Non-pigmented ciliary epithelial cell (primary cell): ENCODE data around the gene GRID2.
A peak's percentile ranks its signal among the peaks of the same experiment; 100 is the strongest.
"Not testable (repeated sequence)": the region's sequence is repeated elsewhere in the genome, so short reads cannot be mapped to it uniquely, and the experiment has no call there.

Source experiments
- DNase-seq: peaks from one replicate; pipeline ENCODE4 v3.0.0-alpha.2; 2010; ENCODE audit warnings: low read depth

GRID2 gene

DNA sequence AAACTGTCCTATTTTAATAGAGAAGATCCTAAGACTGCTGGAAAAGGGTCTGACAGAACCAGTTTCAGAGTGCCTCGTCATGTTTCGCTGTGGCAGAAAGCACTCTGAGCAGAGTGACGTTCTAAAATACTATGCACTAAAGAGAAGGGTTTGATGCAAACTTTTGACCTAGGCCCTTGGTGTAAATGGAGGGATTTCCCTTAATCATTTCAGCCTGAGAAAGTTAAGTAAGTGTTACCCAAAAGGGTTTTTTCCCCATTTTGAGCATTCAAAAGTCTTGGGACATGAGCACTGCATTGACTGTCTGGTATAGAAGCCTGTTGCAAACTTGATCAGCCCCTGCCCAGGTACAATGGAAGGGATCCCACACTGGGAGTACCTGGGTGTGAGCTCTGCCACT is 1367.3 kb downstream of the GRID2 start:
- DNase-seq = no peak

GRCh38 chr4:93676937-93677336 is 1373.2 kb downstream of the GRID2 start:
- not testable (repeated sequence) for DNase-seq

- no peak for DNase-seq
Measured at GRCh38 chr4:93684571-93684970, 1380.8 kb downstream of the GRID2 start.

DNA sequence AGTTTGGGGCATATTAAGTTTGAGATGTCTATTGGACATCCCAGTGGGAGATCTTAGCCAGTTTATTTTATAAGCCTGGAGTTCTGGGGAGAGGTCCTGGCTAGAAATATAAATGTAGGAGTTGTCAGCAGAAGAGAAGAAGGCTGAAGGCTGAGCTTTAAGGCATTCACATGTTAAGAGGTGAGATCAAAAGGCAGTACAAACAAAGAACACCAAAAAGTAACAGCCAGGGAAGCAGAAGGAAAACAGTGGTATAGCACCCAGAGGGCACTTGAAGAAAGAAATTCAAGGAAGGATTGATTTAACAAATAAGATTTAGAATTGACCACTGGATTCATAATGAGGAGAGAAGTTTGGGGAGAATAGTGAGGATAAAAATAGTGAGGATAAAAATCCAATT is 1383.5 kb downstream of the GRID2 start:
- no peak for DNase-seq

DNA sequence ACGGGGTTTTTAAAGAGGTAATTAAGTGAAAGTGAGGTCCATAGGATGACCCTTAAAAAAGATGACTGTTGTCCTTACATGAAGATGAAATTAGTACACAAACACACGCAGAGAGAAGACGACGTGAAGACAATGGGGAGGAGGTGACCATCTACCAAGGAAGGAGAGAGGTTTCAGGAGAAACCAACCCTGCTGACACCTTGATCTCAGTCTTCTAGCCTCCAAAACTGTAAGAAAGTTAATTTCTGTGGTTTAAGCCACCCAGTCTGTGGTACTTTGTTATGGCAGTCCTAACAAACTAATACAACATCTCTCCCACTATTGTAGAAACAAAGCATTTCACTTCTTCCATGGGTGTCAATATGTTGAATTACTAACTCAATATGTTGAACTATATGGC is 1385.2 kb downstream of the GRID2 start:
- DNase-seq = no peak

- no peak for DNase-seq
Measured at GRCh38 chr4:93693141-93693540, 1389.4 kb downstream of the GRID2 start.

DNA sequence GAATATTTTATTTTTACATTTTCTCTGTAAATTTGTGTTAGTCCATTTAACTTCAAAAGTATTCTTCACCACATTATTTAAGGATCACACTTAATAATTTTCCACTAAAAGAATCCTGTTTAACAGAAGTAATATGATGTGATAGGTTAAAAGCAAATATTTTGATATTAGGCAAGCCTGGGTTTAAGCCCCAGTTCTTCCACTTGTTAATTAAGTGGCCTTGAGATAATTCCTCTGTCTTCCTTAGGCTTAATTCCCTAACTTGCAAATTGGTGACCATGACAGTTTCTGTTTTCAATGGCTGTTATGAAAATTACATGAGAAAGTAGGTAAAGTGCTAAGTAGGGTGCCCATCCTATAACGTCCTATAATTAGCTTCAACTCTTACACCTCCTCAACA is 1394.9 kb downstream of the GRID2 start:
- no peak for DNase-seq

GRCh38 chr4:93700571-93700970 is 1396.8 kb downstream of the GRID2 start:
- DNase-seq = no peak

DNA sequence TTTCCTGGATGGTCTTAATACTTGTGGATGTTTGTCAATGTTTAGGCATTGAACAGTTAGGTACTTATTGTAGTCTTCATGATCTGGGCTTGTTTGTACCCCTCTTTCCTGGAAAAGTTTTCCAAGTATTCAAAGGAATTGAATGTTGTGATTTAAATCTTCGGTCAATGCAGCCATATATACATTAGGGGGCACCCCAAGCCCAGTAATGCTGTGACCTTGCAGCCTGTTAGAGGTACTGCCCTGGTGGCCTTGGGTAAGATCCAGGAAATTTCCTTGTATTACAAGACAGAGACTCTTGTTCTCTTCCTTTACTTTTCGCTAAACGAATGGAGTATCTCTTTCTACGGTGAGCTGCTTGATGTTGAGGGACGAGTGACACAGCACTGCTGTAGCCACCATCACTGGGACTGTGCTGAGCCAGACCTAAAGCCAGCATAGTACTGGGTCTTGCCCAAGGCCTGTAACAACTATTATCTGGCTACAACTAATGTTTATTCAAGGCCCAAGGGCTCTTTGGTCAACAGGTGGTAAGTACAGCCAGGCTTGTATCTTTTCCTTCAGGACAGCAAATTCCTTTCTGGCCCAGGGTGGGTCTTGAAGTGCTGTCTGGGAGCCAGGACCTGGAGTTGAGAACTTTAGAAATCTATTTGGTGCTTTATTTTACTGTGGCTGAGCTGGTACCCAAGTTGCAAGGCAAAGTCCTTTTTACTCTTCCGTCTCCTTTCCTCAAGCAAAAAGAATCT is 1406.5 kb downstream of the GRID2 start:
- no peak for DNase-seq

DNA sequence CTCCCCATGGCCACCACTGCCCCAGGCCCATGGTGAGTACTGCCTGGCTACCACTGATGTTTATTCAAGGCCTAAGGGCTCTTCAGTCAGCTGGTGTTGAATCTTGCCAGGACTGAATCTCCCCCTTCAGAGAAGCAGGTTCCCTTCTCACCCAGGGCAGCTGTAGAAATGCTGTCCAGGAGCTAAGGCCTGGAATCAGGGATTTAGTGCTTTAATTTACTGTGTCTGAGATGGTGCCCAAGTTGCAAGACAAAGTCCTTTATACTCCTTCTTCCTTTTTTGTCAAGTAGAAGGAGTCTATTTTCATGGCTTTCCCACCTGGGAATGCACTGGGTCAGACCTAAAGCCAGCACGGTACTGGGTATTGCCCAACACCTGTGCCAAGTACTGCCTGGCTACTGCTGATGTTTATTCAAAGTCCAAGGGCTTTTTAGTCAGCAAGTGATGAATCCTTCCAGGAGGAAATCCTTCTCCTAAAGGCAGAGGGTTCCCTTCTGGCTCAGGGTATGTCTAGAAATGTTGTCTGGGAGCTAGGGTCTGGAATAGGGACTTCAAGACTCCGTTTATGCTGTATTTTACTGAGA is 1407.2 kb downstream of the GRID2 start:
- DNase-seq = no peak

- no peak for DNase-seq
Measured at GRCh38 chr4:93718233-93718632, 1414.5 kb downstream of the GRID2 start.

- DNase-seq = no peak
Measured at GRCh38 chr4:93719552-93719951, 1415.8 kb downstream of the GRID2 start.

- DNase-seq = no peak
Measured at GRCh38 chr4:93722446-93722845, 1418.7 kb downstream of the GRID2 start.

DNA sequence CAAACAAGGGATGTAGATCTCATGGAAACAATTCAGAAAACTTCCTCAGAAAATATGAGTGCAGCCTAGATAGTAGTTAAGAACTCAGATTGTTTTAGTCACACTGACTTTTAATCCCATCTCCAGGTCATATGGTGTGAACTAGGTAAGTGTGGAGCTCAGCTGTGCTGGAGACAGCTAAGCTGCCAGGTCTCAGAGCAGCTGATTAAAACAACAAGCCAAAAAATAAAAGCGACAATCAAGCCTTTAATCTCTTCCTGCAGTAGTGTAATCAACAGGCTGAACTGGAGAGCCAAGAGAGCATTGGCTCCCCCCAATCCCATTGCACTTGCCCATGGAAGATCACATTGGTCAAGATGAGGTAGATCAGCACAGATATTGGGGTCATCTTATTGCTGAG is 1426.5 kb downstream of the GRID2 start:
- no peak for DNase-seq

GRCh38 chr4:93730760-93731159 is 1427.0 kb downstream of the GRID2 start:
- no peak for DNase-seq

DNA sequence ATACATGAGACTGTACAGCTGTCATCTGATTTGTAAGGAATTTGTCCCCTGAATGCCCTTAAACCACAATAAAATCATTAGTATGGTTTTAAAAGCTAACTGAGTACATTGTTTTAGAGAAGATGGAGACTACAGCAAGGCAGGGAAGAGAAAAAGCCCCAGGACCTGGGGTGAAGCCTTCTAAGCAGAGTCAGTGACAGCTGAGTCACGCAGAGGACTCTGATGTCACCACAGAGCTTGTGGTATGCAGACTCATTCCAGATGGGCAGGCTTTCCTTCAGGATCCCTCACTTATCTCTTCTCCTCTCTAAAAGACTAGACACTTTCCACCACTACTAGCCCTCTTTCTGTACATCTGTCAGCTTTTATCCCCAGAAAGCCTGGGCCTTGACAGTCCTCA is 1427.7 kb downstream of the GRID2 start:
- peak; percentile 14 for DNase-seq

DNA sequence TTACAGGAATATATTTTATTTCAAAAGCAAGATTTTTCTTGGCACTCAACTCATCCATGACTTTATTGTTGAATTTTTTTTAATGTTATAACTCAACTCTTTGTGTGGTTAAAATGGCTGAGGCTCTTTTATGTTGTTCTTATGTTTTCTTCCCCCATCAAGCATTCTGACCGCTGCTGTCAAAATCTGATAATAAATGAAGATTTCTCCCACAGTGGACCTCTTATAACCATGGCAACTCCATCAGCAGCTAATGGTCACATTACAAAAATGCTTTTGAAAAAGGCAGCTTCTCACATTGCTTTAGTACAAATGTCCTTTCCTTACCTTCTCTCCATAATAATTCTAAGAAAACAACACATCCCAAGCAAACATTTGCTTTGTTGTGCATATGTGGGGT is 1428.7 kb downstream of the GRID2 start:
- no peak for DNase-seq

DNA sequence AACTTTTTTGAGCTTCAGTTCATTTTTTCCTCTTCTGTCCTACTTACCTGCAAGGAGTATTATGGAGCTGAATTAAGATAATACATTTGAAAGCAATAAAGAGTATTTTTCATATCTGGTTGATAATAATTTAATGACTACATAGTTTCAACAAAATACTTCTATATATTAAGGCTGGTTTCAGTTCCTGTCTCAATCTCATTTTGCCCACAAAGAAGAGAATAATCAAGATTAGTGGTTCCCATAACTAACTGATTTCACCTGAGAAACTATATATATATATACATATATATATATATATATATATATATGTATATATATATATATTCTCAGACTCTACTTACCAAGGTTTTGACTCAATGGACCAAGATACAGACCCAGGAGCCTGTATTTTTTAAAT is 1437.1 kb downstream of the GRID2 start:
- no peak for DNase-seq

GRCh38 chr4:93743022-93743421 is 1439.3 kb downstream of the GRID2 start:
- no peak for DNase-seq

- no peak for DNase-seq
Measured at GRCh38 chr4:93743635-93744034, 1439.9 kb downstream of the GRID2 start.

DNA sequence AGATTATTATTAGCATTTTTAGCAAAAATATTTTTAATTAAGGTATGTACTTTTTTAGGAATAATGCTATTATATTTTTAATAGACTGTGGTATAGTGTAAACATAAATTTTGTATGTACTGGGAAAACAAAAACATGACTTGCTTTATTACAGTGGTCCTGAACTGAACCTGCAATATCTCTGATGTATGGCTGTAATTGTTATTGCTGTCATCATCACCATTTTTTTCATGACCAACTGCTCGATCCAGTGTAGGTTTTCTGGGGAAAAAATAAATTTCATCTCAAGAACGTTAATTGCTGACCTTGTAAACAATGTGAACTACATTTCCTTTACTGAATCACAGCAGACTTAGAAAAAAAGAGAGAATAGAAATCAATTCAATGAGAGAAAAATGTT is 1441.2 kb downstream of the GRID2 start:
- DNase-seq = no peak

- DNase-seq = no peak
Measured at GRCh38 chr4:93746031-93746430, 1442.3 kb downstream of the GRID2 start.

- no peak for DNase-seq
Measured at GRCh38 chr4:93747220-93747619, 1443.5 kb downstream of the GRID2 start.
